NCI-H1105 treated with DMSO at 0.1 percent for 48 hours (cell line): ENCODE results near the gene NR1H2.
"Not testable (repeated sequence)": the region's sequence is repeated elsewhere in the genome, so short reads cannot be mapped to it uniquely, and the experiment has no call there.

Experiments used
- DNase-seq: peaks from one replicate; lab custom pipeline; 2025; lab: John Stamatoyannopoulos, UW

Gene NR1H2

DNA sequence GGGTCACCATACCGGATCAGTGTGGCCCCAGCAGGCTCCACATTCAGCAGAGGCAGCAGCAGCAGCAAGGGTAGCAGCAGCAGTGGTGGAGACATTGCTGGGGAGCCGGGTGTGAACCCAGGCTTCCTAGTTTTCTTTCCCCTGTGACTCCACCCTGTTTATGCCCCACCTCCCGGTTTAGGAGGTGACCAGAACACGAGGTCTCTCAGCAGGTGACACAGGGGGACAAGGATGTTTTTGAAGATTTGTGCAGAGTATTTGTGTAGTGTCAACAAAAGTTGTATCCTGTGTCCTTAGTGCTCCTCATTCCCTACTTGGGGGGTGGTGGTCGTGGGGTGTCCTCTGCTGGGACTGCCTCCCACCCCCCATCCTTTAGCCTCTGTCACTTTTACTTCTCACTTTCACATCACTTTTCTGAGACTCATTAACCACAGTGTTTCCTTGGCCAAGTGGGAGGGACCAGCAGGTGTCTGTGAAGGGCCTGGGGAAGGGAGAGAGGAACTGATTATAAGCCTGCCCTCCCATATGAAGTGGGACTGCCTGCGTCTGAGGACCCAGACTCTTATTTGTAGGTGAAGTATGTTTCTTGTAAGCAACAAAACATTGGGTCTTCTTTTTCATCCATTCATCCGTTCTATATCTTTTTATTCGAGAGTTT, 31.5 kb upstream of the NR1H2 start:
- DNase-seq, result no peak

DNA sequence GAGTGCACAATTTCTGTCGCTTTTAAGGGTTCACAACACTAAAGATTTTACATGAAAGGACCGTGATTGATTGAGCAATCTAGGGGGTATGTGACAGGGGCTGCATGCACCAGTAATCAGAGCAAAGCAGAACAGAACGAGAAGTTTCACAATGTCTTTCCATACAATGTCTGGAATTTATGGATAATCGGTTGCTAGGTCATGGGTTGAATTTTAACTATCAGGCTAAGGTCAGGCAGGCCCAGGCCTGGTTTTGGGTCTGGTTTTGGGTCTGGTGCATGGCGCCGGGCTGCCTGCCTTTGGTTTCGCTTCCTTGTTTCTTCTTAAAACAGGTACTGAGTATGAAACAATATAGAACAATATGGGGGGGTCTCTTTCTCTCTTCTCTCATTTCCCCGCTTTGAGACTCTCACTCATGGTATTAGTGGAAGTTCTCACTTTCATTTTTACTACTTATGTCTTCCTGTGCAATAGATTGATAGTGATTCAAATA, 29.1 kb upstream of the NR1H2 start:
- DNase-seq, result not testable (repeated sequence)

DNA sequence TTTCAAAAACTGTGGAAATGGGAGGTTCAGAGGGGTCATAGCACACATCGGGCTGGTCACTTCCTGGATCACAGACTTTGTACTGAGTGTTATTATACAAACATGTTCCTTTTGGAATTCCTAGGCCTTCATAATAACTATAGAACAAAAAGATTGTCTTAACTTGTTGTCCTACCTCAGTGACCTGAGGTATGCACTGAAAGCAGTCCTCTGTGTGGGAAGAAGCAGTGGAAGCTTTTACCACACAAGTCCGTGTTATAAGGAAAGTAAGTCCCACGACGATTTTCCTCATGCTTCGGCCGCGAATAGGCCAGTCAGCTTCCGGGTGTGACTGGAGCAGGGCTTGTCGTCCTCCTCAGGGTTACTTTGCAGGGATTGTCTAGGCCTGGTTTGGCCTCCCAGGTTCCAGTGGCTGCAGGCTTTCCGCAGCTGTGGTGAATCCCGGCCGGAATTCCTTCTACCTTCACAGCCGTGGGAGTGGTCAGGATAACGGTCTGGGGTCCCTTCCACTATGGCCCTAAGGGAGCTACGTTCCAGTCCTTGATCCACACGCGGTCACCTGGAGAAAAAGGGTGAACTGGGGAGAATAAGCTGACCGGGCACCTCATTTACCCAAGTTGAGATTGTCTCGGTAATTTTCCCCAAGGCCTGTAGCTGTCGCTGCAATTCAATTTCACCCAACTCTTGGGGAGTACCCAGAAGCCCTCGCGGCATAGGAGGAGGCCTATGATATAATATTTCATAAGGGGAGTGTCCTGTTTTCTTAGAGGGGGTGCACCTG, 26.8 kb upstream of the NR1H2 start:
- no peak for DNase-seq

- DNase-seq, result no peak
Observed at GRCh38 chr19:50352242-50352641, 24.0 kb upstream of the NR1H2 start.

DNA sequence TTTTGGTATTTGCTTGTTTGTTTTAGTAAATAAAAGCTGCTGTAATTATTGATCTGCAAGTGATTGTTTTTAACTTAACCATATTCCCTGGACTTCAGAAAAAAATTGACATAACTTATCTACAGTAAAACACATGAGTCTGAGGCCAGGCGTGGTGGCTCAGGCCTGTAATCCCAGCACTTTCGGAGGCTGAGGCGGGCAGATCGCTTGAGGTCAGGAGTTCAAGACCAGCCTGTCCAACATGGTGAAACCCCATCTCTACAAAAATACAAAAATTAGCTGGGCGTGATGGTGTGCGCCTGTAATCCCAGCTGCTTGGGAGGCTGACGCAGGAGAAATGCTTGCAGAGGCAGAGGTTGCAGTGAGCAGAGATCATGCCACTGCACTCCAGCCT, 22.8 kb upstream of the NR1H2 start:
- not testable (repeated sequence) for DNase-seq

- DNase-seq, result no peak
Observed at GRCh38 chr19:50356691-50357177, 19.5 kb upstream of the NR1H2 start.

- DNase-seq, result peak; percentile 66
Observed at GRCh38 chr19:50357178-50358100, 18.8 kb upstream of the NR1H2 start.

- peak; percentile 60 for DNase-seq
Observed at GRCh38 chr19:50358483-50359327, 17.6 kb upstream of the NR1H2 start.

GRCh38 chr19:50359328-50359818, 16.9 kb upstream of the NR1H2 start:
- no peak for DNase-seq

GRCh38 chr19:50361290-50362029, 14.8 kb upstream of the NR1H2 start:
- DNase-seq, result no peak

DNA sequence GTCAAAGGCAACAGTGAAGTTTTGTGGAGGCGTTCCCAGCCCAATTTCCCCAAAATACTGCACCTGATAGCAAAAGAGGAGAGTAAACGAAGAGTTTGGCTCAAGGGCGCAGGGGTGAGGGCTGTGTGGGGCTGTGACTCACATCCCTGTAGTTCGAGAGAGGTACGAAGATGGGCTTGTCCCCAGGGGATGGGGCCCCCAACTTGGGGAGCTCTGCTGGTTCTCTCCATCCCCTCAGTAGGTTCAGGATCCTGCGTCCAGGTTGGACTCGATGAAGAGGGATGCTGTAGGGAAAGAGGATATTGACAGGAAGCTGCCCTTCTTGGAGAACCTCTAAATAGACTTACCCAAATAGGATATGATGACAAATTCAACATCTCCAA, 14.2 kb upstream of the NR1H2 start:
- DNase-seq, result no peak

- DNase-seq, result no peak
Observed at GRCh38 chr19:50362656-50363424, 13.4 kb upstream of the NR1H2 start.

- no peak for DNase-seq
Observed at GRCh38 chr19:50365434-50366306, 10.6 kb upstream of the NR1H2 start, which contains the start of gene NAPSA. Gene NAPSA, minus strand, starts transcription at chr19:50365639. Its CDS starts 18 bp downstream, at chr19:50365621.

GRCh38 chr19:50368649-50369570, 7.3 kb upstream of the NR1H2 start:
- DNase-seq, result peak; percentile 67

DNA sequence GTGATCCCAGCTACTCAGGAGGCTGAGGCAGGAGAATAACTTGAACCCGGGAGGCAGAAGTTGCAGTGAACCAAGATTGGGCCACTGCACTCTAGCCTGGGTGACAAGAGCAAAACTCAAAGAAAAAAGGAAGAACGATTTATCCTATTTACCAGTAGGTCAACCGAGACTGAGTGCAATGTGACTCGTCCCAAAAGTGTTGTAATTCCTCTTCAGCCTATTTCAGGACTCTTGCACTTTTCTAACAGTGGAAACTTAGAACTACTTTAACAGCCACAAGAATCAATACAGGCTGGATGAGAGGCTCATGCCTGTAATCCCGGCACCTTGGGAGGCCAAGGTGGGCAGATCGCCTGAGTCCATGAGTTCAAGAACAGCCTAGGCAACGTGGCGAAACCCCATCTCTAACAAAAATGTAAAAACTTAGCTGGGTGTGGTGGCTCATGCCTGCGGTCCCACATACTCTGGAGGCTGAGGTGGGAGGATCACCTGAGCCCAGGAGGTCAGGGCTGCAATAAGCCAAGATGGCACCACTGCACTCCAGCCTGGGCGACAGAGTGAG, 4.3 kb upstream of the NR1H2 start:
- no peak for DNase-seq

DNA sequence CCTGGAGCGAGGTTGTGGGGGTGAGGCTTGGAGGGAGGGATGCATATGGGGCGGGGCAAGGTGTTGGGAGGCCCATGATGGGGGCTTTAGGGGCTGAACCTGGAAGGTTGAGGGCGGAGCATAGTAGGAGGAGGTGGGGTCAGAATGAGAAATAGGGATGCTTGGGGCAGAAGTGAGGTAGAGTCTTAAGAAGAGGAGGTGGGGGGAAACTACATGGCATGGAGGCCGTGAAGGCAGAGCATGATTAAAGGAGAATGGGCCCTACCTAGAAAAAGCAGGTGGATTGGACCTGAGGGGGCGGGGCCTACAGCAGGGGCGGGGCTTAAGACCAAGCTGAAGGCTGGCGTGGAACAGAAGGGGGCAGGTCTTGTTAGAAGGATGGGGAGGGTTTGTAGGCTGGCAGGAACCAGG, 799 bp downstream of the NR1H2 start:
- DNase-seq, result peak; percentile 69

- no peak for DNase-seq
Observed at GRCh38 chr19:50377517-50377916, 1.3 kb downstream of the NR1H2 start.
